Fibroblast of the aortic adventitia (primary cell): ENCODE results near the gene SERTM2. TPM values are rescaled to one million over a fixed set of nuclear protein-coding genes. Genes with fewer than 3 reads are reported as not detected.
A peak's percentile ranks its signal among the peaks of the same experiment; 100 is the strongest.

Experiments used
- DNase-seq: peaks from one replicate; pipeline ENCODE4 v3.0.0-alpha.2; 2010; ENCODE audit warnings: low read depth
- H3K4me3 ChIP-seq: 2 replicates; pipeline ENCODE4 v1.5.1; 2011; ENCODE audit warnings: low read depth, mild to moderate bottlenecking, control low read depth, low read length, moderate library complexity
- total RNA-seq: library from RNA; depleted of rRNA; stranded (reverse); fragments of >200 nt; gene quantifications from 2 replicates; pipeline ENCODE4 v1.2.3, GENCODE V29; 2012; ENCODE audit warnings: low replicate concordance
- TF ChIP-seq, protein P1 (sequence below): IDR thresholded peaks from 2 replicates; pipeline ENCODE4 v1.5.1; 2011; ENCODE audit warnings: mild to moderate bottlenecking, low read length, control low read depth, inconsistent platforms; ENCODE audit not compliant: insufficient read depth

Gene SERTM2
- not detected in 2 replicates for total RNA-seq

DNA sequence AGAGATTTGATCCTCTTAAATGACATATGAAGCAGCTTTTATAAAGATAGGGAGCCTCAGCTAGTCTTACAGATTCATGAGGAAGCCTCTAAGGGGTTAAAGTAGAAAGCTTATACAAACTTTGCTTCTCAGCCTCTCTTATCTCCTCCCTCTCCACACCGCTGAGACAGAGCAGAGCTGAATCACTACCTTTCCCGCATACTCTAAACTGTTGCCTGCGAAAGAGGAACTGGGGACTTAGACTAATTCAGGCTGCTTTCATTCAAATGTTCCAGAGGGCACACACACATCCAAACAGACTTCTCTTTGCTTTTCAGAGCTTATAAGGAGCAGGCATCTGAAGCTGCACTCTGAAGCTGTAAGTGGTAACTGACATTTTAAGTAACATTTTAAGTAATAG is at the start of gene SERTM2:
Gene SERTM2, plus strand, starts transcription at position 169 of the 400 bp plus-strand sequence. CDS start 7,213 bp downstream, outside the sequence.
- TF ChIP-seq, protein P1, sequence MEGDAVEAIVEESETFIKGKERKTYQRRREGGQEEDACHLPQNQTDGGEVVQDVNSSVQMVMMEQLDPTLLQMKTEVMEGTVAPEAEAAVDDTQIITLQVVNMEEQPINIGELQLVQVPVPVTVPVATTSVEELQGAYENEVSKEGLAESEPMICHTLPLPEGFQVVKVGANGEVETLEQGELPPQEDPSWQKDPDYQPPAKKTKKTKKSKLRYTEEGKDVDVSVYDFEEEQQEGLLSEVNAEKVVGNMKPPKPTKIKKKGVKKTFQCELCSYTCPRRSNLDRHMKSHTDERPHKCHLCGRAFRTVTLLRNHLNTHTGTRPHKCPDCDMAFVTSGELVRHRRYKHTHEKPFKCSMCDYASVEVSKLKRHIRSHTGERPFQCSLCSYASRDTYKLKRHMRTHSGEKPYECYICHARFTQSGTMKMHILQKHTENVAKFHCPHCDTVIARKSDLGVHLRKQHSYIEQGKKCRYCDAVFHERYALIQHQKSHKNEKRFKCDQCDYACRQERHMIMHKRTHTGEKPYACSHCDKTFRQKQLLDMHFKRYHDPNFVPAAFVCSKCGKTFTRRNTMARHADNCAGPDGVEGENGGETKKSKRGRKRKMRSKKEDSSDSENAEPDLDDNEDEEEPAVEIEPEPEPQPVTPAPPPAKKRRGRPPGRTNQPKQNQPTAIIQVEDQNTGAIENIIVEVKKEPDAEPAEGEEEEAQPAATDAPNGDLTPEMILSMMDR = no peak
- no peak within 1 kb of the TSS for H3K4me3 ChIP-seq
- DNase-seq = peak; percentile 11

DNA sequence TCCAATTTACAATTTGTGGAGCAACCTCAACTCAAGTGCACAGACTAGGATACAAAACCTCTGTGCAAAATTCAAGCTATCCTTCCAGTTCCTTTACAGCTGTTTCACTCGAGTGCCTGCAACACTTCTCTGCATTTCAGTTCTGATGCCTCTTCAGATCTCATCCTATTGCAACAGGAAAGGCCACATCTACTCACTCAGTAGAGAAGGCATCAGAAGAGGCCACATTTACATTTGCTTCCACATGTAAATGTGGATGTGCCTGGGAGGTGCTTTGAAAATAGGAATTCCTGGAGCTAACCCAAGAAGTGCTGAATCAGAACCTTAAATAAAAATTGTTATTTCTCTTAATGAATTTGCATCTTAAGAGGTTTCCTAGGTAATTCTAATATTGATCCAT is 45.8 kb upstream of the SERTM2 start:
- DNase-seq = no peak
- no peak overlapping the region for H3K4me3 ChIP-seq
- TF ChIP-seq, protein P1 = no peak

- DNase-seq = peak; percentile 2
- TF ChIP-seq, protein P1 = no peak
- H3K4me3 ChIP-seq = no peak overlapping the region
Observed at GRCh38 chrX:111467896-111468295, 43.5 kb upstream of the SERTM2 start.

DNA sequence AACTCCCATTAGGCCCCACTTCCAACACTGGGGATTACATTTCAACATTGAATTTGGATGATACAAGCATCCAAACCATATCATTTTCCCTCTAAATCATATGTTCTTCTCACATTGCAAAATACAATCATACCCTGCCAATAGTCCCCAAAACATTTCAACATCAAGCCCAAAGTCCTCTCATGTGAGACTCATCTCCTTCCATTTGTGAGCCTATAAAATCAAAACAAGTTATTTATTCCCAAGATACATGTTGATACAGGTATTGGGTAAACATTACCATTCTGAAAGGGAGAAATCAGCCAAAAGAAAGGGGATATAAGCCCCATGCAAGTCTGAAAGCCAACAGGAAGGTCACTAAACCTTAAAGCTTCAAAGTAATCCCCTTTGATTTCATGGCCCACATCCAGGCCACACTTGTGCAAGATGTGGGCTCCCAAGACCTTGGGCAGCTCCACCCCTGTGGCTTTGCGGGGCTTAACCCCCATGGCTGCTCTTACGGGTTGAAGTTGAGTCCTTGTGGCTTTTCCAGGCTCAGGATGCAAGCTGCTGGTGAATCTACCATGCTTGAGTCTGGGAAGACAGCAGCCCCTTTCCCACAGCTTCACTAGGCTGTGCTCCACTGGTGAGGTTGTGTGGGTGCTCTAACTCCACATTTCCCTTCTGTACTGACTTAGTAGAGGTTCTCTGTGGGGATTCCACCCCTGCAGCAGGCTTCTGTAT is 40.6 kb upstream of the SERTM2 start:
- no peak overlapping the region for H3K4me3 ChIP-seq
- no peak for DNase-seq
- TF ChIP-seq, protein P1 = no peak

- H3K4me3 ChIP-seq = no peak overlapping the region
- TF ChIP-seq, protein P1 = no peak
- DNase-seq = no peak
Observed at GRCh38 chrX:111481896-111482295, 29.5 kb upstream of the SERTM2 start.

DNA sequence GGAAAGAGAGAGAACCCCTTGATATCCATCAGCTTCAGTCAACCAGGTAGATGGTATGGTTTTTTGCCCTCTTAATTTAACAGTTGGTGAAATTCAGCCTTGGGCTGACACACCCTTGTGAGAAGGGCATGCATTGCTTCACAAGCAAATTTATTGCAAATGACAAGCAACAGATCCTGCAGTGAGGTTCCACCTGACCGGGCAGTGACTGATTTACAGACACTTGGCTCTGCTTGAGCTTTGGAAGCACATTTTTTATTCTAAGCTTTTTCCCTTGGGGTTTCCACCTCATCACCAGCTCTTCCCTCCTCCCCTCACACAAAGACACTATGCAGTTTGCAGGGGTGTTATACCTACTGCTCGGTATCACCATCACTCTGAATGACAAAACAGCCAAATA is 28.3 kb upstream of the SERTM2 start:
- TF ChIP-seq, protein P1 = no peak
- no peak overlapping the region for H3K4me3 ChIP-seq
- no peak for DNase-seq
